ENCODE data around the gene SLC4A4.

SLC4A4 gene

GRCh38 chr4:71304289-71304850 is 34.5 kb upstream of the SLC4A4 start:
- Histone ChIP-seq H3K27ac (ENCODE audit: low read length) (no peak overlapping the region), H3K9me3 (ENCODE audit: control insufficient read depth, insufficient read depth, low read length) (no peaks in the 10 kb centered on the region), H3K36me3 (ENCODE audit: control insufficient read depth, insufficient read depth, low read length) (no peaks in the 10 kb centered on the region), H3K4me3 (ENCODE audit: low read length) (no peak overlapping the region), H3K4me1 (ENCODE audit: control insufficient read depth, insufficient read depth, low read length) (no peaks in the 10 kb centered on the region), H3K27me3 (ENCODE audit: control insufficient read depth, insufficient read depth, low read length) (no peaks in the 10 kb centered on the region)
- WGBS (ENCODE audit: insufficient coverage, insufficient read length): no CpG with 5 or more reads among the region's 2 CpGs
- DNase-seq (ENCODE audit: low read depth, low spot score): no peak

GRCh38 chr4:71307729-71308128 is 31.1 kb upstream of the SLC4A4 start:
- Histone ChIP-seq H3K9me3 (ENCODE audit: control insufficient read depth, insufficient read depth, low read length) (no peaks in the 10 kb centered on the region), H3K4me1 (ENCODE audit: control insufficient read depth, insufficient read depth, low read length) (no peaks in the 10 kb centered on the region), H3K27ac (ENCODE audit: low read length) (no peak overlapping the region), H3K4me3 (ENCODE audit: low read length) (no peak overlapping the region), H3K36me3 (ENCODE audit: control insufficient read depth, insufficient read depth, low read length) (no peaks in the 10 kb centered on the region), H3K27me3 (ENCODE audit: control insufficient read depth, insufficient read depth, low read length) (no peaks in the 10 kb centered on the region)
- no CpG with 5 or more reads among the region's 2 CpGs for WGBS (ENCODE audit: insufficient coverage, insufficient read length)
- no peak for DNase-seq (ENCODE audit: low read depth, low spot score)

- Histone ChIP-seq H3K36me3 (ENCODE audit: control insufficient read depth, insufficient read depth, low read length) (no peaks in the 10 kb centered on the region), H3K9me3 (ENCODE audit: control insufficient read depth, insufficient read depth, low read length) (no peaks in the 10 kb centered on the region), H3K4me1 (ENCODE audit: control insufficient read depth, insufficient read depth, low read length) (no peaks in the 10 kb centered on the region), H3K27ac (ENCODE audit: low read length) (no peak overlapping the region), H3K4me3 (ENCODE audit: low read length) (no peak overlapping the region), H3K27me3 (ENCODE audit: control insufficient read depth, insufficient read depth, low read length) (no peaks in the 10 kb centered on the region)
- no peak for DNase-seq (ENCODE audit: low read depth, low spot score)
- no CpG with 5 or more reads among the region's 3 CpGs for WGBS (ENCODE audit: insufficient coverage, insufficient read length)
Observed at GRCh38 chr4:71322425-71322824, 16.4 kb upstream of the SLC4A4 start.

GRCh38 chr4:71333368-71333767 is 5.5 kb upstream of the SLC4A4 start:
- no peaks in the 10 kb centered on the region for H3K27me3 ChIP-seq (ENCODE audit: control insufficient read depth, insufficient read depth, low read length)
- no peak for DNase-seq (ENCODE audit: low read depth, low spot score)
- no peaks in the 10 kb centered on the region for H3K9me3 ChIP-seq (ENCODE audit: control insufficient read depth, insufficient read depth, low read length)
- H3K4me3 ChIP-seq (ENCODE audit: low read length): no peak overlapping the region
- H3K36me3 ChIP-seq (ENCODE audit: control insufficient read depth, insufficient read depth, low read length): no peaks in the 10 kb centered on the region
- no peaks in the 10 kb centered on the region for H3K4me1 ChIP-seq (ENCODE audit: control insufficient read depth, insufficient read depth, low read length)
- no CpG with 5 or more reads among the region's 3 CpGs for WGBS (ENCODE audit: insufficient coverage, insufficient read length)
- no peak overlapping the region for H3K27ac ChIP-seq (ENCODE audit: low read length)

- Histone ChIP-seq H3K27me3 (ENCODE audit: control insufficient read depth, insufficient read depth, low read length) (no peaks in the 10 kb centered on the region), H3K9me3 (ENCODE audit: control insufficient read depth, insufficient read depth, low read length) (no peaks in the 10 kb centered on the region), H3K27ac (ENCODE audit: low read length) (no peak overlapping the region), H3K4me3 (ENCODE audit: low read length) (no peak overlapping the region), H3K4me1 (ENCODE audit: control insufficient read depth, insufficient read depth, low read length) (no peaks in the 10 kb centered on the region), H3K36me3 (ENCODE audit: control insufficient read depth, insufficient read depth, low read length) (no peaks in the 10 kb centered on the region)
- no peak for DNase-seq (ENCODE audit: low read depth, low spot score)
Observed at GRCh38 chr4:71333960-71334359, 4.9 kb upstream of the SLC4A4 start.

GRCh38 chr4:71334465-71334882 is 4.3 kb upstream of the SLC4A4 start:
- Histone ChIP-seq H3K4me3 (ENCODE audit: low read length) (no peak overlapping the region), H3K9me3 (ENCODE audit: control insufficient read depth, insufficient read depth, low read length) (no peaks in the 10 kb centered on the region), H3K4me1 (ENCODE audit: control insufficient read depth, insufficient read depth, low read length) (no peaks in the 10 kb centered on the region), H3K27me3 (ENCODE audit: control insufficient read depth, insufficient read depth, low read length) (no peaks in the 10 kb centered on the region), H3K27ac (ENCODE audit: low read length) (no peak overlapping the region), H3K36me3 (ENCODE audit: control insufficient read depth, insufficient read depth, low read length) (no peaks in the 10 kb centered on the region)
- WGBS (ENCODE audit: insufficient coverage, insufficient read length): no CpG with 5 or more reads among the region's 3 CpGs
- DNase-seq (ENCODE audit: low read depth, low spot score): no peak

GRCh38 chr4:71343670-71344466 is 5.0 kb downstream of the SLC4A4 start:
- DNase-seq (ENCODE audit: low read depth, low spot score): no peak
- WGBS (ENCODE audit: insufficient coverage, insufficient read length): no CpG with 5 or more reads among the region's 2 CpGs
- no peak overlapping the region for H3K4me3 ChIP-seq (ENCODE audit: low read length)
- no peaks in the 10 kb centered on the region for H3K4me1 ChIP-seq (ENCODE audit: control insufficient read depth, insufficient read depth, low read length)
- H3K9me3 ChIP-seq (ENCODE audit: control insufficient read depth, insufficient read depth, low read length): no peaks in the 10 kb centered on the region
- H3K27me3 ChIP-seq (ENCODE audit: control insufficient read depth, insufficient read depth, low read length): no peaks in the 10 kb centered on the region
- H3K36me3 ChIP-seq (ENCODE audit: control insufficient read depth, insufficient read depth, low read length): no peaks in the 10 kb centered on the region
- no peak overlapping the region for H3K27ac ChIP-seq (ENCODE audit: low read length)

- H3K27me3 ChIP-seq (ENCODE audit: control insufficient read depth, insufficient read depth, low read length): no peaks in the 10 kb centered on the region
- no peak for DNase-seq (ENCODE audit: low read depth, low spot score)
Observed at GRCh38 chr4:71346710-71347109, 7.9 kb downstream of the SLC4A4 start.

GRCh38 chr4:71348586-71348985 is 9.8 kb downstream of the SLC4A4 start:
- Histone ChIP-seq H3K4me1 (ENCODE audit: control insufficient read depth, insufficient read depth, low read length) (no peaks in the 10 kb centered on the region), H3K27ac (ENCODE audit: low read length) (no peak overlapping the region), H3K36me3 (ENCODE audit: control insufficient read depth, insufficient read depth, low read length) (no peaks in the 10 kb centered on the region), H3K4me3 (ENCODE audit: low read length) (no peak overlapping the region), H3K27me3 (ENCODE audit: control insufficient read depth, insufficient read depth, low read length) (no peaks in the 10 kb centered on the region), H3K9me3 (ENCODE audit: control insufficient read depth, insufficient read depth, low read length) (no peaks in the 10 kb centered on the region)
- no peak for DNase-seq (ENCODE audit: low read depth, low spot score)
- WGBS (ENCODE audit: insufficient coverage, insufficient read length): no CpG with 5 or more reads among the region's 3 CpGs

More at GRCh38 chr4:71346710-71347109, 7.9 kb downstream of the SLC4A4 start:
- no peaks in the 10 kb centered on the region for H3K36me3 ChIP-seq (ENCODE audit: control insufficient read depth, insufficient read depth, low read length)
- H3K4me1 ChIP-seq (ENCODE audit: control insufficient read depth, insufficient read depth, low read length): no peaks in the 10 kb centered on the region
- H3K27ac ChIP-seq (ENCODE audit: low read length): no peak overlapping the region
- no peak overlapping the region for H3K4me3 ChIP-seq (ENCODE audit: low read length)
- no peaks in the 10 kb centered on the region for H3K9me3 ChIP-seq (ENCODE audit: control insufficient read depth, insufficient read depth, low read length)

- H3K4me1 ChIP-seq (ENCODE audit: control insufficient read depth, insufficient read depth, low read length): no peaks in the 10 kb centered on the region
- WGBS (ENCODE audit: insufficient coverage, insufficient read length): no CpG with 5 or more reads among the region's 1 CpG
Observed at GRCh38 chr4:71355045-71355444, 16.2 kb downstream of the SLC4A4 start.

GRCh38 chr4:71355971-71356370 is 17.2 kb downstream of the SLC4A4 start:
- DNase-seq (ENCODE audit: low read depth, low spot score): no peak
- Histone ChIP-seq H3K4me3 (ENCODE audit: low read length) (no peak overlapping the region), H3K27ac (ENCODE audit: low read length) (no peak overlapping the region), H3K4me1 (ENCODE audit: control insufficient read depth, insufficient read depth, low read length) (no peaks in the 10 kb centered on the region), H3K9me3 (ENCODE audit: control insufficient read depth, insufficient read depth, low read length) (no peaks in the 10 kb centered on the region), H3K27me3 (ENCODE audit: control insufficient read depth, insufficient read depth, low read length) (no peaks in the 10 kb centered on the region), H3K36me3 (ENCODE audit: control insufficient read depth, insufficient read depth, low read length) (no peaks in the 10 kb centered on the region)

More at GRCh38 chr4:71355045-71355444, 16.2 kb downstream of the SLC4A4 start:
- Histone ChIP-seq H3K27ac (ENCODE audit: low read length) (no peak overlapping the region), H3K36me3 (ENCODE audit: control insufficient read depth, insufficient read depth, low read length) (no peaks in the 10 kb centered on the region), H3K9me3 (ENCODE audit: control insufficient read depth, insufficient read depth, low read length) (no peaks in the 10 kb centered on the region), H3K4me3 (ENCODE audit: low read length) (no peak overlapping the region), H3K27me3 (ENCODE audit: control insufficient read depth, insufficient read depth, low read length) (no peaks in the 10 kb centered on the region)
- no peak for DNase-seq (ENCODE audit: low read depth, low spot score)

All from iPS DF 6.9 (cell line).